Stimulated activated CD8-positive, alpha-beta memory T cell treated with anti-CD3 and anti-CD28 coated beads, Interleukin-12 subunit alpha, Interleukin-12 subunit beta, amount 100 ng/mL, for 4 hours (primary cell): ENCODE data around the gene SDC1.

Experiments
- DNase-seq: peaks from one replicate; pipeline ENCODE4 v3.0.0-alpha.2; 2020; ENCODE audit warnings: low read depth

Gene SDC1

DNA sequence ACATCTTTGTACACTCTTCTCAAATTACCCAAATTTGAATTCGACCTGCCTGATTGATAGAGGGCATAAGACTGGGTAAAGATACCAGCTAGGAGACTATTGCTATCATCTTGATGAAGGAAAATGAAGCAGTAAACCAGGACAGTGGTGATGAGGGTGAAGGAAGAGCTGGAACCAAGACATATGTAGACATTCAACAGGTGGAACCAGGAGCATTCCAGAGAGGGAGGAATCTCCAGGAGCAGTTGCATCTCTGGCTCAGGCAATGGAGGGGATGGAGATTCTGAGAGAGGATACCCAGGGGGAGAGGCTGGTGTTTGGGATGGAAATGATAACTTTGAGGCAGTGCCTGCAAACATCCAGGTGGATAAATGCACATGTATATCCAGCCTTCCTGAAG is 41.6 kb downstream of the SDC1 start:
- DNase-seq, result no peak

- no peak for DNase-seq
Measured at GRCh38 chr2:20182241-20182931, 42.5 kb downstream of the SDC1 start.

- DNase-seq, result no peak
Measured at GRCh38 chr2:20181761-20182160, 43.2 kb downstream of the SDC1 start.

- no peak for DNase-seq
Measured at GRCh38 chr2:20180676-20181648, 44.0 kb downstream of the SDC1 start.

DNA sequence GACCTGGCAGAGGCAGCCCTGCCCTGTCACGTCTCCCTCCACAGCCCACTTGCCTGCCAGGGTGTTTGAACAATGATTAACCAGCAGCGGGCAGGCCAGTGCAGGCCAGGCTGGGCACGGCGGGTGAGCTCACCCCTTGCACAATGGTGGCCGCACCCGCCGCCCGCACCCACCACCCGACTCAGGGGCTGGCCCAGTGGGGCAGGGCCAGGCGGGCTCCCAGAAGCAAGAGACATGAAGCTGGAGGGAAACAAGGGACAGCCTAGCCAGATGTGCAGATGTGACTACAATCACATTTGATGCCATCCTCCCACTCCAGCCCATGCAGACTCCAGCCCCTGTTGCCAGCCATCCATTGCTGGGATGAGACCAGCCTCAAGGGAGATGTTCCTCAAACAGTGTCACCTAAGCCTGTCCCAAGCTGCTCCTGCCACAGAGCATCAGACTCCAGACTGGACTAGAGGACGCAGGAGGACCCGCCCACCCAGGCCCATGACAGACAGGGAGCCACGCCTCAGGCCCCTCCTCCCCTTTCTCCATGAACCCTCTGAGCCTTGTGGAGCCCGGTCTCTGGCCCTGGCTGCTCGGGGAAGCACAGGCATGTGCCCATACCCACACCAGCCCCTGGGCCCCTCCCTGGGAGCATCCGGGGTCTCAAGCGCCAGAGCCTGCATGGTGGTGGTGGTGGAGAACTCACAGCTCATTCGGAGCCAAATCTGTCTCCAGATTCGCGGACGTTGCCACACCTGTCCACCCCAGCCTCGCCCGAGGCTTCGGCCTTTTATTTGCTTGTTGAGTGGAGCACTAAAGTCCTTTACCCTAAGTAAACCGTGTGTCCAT is 45.0 kb downstream of the SDC1 start:
- no peak for DNase-seq

- DNase-seq, result no peak
Measured at GRCh38 chr2:20179466-20179754, 45.5 kb downstream of the SDC1 start.

DNA sequence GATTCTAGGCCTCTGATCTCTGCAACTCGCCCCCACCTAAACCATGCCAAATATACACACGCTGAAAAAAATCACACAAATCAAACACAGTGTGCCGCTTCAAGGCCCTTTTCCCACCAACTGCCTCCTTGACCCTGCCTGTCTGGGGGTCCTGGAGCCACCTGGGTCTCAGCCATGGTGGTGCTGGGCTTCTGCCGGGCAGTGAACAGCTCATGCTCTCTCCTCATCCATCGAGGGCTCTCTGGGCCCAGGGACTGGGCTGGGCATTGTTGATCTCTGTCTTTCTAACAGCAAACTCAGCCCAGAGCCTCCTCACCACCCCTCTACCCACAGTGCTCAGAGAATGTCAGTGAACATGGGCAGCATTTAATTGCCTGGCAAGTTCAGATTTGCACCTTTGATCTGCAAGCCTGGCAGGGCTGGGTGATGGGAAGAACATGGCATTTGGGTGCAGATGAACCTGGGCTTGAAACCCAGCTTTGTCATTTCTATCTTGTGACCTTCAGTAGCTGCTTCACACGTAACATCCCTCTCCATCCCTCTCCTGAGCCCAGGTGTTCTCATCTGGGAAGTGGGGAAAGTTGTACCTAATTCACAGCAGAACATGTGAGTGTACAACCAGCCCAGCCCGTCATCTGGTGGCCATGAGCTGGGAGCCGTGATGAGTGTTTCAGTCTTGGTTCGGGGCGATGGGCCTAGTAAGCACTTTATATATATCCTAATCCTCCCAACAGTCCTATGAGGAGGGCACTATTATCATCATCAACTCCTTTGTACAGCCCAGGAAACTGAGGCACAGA is 46.1 kb downstream of the SDC1 start:
- no peak for DNase-seq

GRCh38 chr2:20178249-20178607 is 46.7 kb downstream of the SDC1 start:
- no peak for DNase-seq

- DNase-seq, result no peak
Measured at GRCh38 chr2:20177556-20178248, 47.2 kb downstream of the SDC1 start.

- no peak for DNase-seq
Measured at GRCh38 chr2:20176760-20177159, 48.2 kb downstream of the SDC1 start.

GRCh38 chr2:20175931-20176330 is 49.0 kb downstream of the SDC1 start:
- no peak for DNase-seq

- DNase-seq, result no peak
Measured at GRCh38 chr2:20175267-20175666, 49.7 kb downstream of the SDC1 start.

GRCh38 chr2:20174410-20174809 is 50.5 kb downstream of the SDC1 start:
- no peak for DNase-seq

DNA sequence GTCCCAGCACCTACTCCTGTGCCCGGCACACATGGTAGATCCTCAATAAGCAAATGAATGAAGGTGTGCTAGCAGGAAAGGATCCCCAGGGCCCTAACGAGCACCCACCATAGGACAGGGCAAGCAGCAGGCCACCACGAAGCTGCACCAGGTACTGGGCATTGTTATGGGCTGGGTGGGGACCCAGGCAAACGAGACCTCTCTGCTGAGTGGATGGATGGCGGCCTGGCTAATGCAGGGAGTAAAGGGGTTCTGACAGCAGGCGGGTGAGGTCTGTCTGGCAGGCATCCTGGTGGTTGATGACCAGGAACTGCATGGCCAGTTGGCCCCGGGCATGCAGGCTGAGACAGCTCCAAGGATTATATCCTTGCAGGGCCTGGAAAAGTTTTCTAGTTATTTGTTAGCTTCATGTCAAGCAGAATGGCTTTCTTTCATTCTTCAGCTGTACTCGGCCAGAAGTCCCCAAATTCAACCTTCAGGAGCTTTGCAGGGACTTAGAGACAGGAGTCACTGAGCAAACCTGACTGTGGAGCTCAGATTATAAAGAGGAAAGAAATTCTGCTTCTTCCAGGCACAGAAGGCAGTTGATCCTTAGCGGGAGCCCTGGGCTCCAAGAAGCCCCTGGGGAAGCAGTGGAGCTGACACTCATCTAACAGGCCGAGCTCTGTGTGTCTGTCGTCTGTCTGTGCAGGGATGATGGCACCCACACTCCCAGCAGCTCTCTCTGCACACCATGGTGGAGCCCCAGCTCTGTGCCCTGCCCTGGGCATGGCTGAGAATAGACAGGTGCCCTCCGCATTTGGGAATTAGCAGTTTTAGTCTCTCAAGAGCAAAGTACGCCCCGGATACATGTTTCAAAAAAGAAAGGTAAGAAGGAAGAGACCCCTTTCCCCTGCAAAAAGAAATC is 51.2 kb downstream of the SDC1 start:
- DNase-seq, result no peak

DNA sequence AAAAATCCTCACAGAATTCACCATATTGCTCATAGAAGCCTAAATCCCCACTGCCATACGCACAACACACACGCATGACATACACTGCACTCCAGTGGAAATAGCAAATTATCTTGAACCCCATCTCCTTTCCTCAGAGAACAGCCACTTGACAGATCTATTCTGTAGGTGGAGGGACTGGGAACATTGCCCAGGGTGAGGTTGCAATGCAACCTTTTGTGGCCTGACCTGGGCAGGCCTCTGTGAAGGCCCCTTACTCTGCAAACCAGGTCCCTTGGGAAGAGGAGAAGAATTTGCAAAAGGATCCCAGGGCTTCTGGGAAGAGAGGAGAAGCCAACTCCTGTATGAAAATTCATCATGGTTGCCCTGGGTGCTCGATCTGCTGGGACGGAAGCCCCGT is 51.9 kb downstream of the SDC1 start:
- DNase-seq, result no peak

- DNase-seq, result no peak
Measured at GRCh38 chr2:20172273-20173055, 52.5 kb downstream of the SDC1 start.

GRCh38 chr2:20171445-20171977 is 53.4 kb downstream of the SDC1 start:
- DNase-seq, result no peak

DNA sequence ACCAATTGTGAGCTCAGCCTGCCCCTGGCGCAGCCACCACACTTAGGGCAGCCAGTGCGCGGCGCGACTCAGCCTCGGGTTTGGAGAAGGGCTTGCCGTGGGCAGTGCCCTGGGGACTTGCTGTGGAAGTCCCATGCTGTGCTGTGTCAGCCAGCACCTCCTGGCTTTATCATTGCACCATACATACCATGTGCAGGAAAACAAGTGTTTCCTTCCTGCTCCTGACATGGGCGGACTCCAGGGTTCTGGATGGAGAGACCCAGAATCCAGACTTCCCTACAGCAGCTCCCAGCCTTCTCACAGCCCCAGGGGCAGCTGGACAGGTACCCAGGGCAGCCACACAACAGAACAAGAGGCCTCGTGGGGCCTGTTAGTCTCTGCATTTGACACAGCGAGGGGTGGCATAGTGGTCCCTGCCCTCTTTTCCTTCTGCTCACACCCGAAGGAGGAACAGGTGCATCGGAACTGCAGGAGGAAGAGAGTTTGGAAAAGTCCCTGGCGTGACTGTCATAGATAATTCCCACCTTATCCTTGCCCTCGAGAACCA is 54.2 kb downstream of the SDC1 start:
- DNase-seq, result no peak
